VCaP (cell line): ENCODE results near the gene MRC1.

Experiments used
- H3K27ac ChIP-seq: fragments of 450-650 bp; 2 replicates; pipeline ENCODE4 v1.5.1; 2017
- CTCF ChIP-seq: fragments of 450-650 bp; conservative IDR thresholded peaks from 2 replicates; pipeline ENCODE4 v1.5.1; 2017; ENCODE audit warnings: mild to moderate bottlenecking, moderate library complexity

Gene MRC1

GRCh38 chr10:17787087-17787961, 21.8 kb upstream of the MRC1 start:
- TF ChIP-seq CTCF = no peak
- H3K27ac ChIP-seq = no peak overlapping the region

- TF ChIP-seq CTCF = no peak
- no peak overlapping the region for H3K27ac ChIP-seq
Observed at GRCh38 chr10:17788646-17789045, 20.5 kb upstream of the MRC1 start.

- no peak overlapping the region for H3K27ac ChIP-seq
- TF ChIP-seq CTCF = no peak
Observed at GRCh38 chr10:17789396-17789795, 19.8 kb upstream of the MRC1 start.

- H3K27ac ChIP-seq = no peak overlapping the region
- TF ChIP-seq CTCF = no peak
Observed at GRCh38 chr10:17790651-17791050, 18.5 kb upstream of the MRC1 start.

GRCh38 chr10:17792991-17793390, 16.2 kb upstream of the MRC1 start:
- TF ChIP-seq CTCF = no peak
- H3K27ac ChIP-seq = no peak overlapping the region

GRCh38 chr10:17793823-17794644, 15.1 kb upstream of the MRC1 start:
- no peak for TF ChIP-seq CTCF
- H3K27ac ChIP-seq = peak overlapping the region; percentile 57

GRCh38 chr10:17795083-17795482, 14.1 kb upstream of the MRC1 start:
- peak overlapping the region; percentile 57 for H3K27ac ChIP-seq
- no peak for TF ChIP-seq CTCF
